Spleen (tissue), 11 donors: ENCODE data around the gene LYL1. TPM values are rescaled to one million over a fixed set of nuclear protein-coding genes. Genes with fewer than 3 reads are reported as not detected.
A peak's percentile ranks its signal among the peaks of the same experiment; 100 is the strongest.

Source experiments
- DNase-seq: peaks from one replicate; pipeline ENCODE4 v3.0.0-alpha.2; 2020
- H3K27ac ChIP-seq, 8 donors: fragments of 200-600 bp; sonication (generic) in 7 of 8; 1 replicate in 4 of 8; 2 replicates in 4 of 8; pipeline versions ENCODE4 v1.5.0 to v1.8.0; 2016 to 2021; ENCODE audit warnings: inconsistent platforms in 4 of 8, mild to moderate bottlenecking in 4 of 8, moderate library complexity in 1 of 8
- H3K27me3 ChIP-seq, 7 donors: fragments of 200-600 bp; sonication (generic) in 6 of 7; replicated peaks in 1 of 7; 1 replicate in 4 of 7; 2 replicates in 3 of 7; pipeline versions ENCODE4 v1.5.0 to v1.8.0; 2016 to 2021; ENCODE audit warnings: inconsistent platforms in 3 of 7, mild to moderate bottlenecking in 1 of 7
- H3K36me3 ChIP-seq, 6 donors: fragments of 200-600 bp; sonication (generic) in 5 of 6; 1 replicate in 4 of 6; 2 replicates in 2 of 6; pipeline versions ENCODE4 v1.5.0 to v1.8.0; 2016 to 2021; ENCODE audit warnings: inconsistent platforms in 2 of 6
- H3K4me1 ChIP-seq, 6 donors: fragments of 200-600 bp; sonication (generic) in 5 of 6; 1 replicate in 3 of 6; 2 replicates in 3 of 6; pipeline versions ENCODE4 v1.5.0 to v1.8.0; 2016 to 2021; ENCODE audit warnings: inconsistent platforms in 3 of 6
- H3K4me3 ChIP-seq, 8 donors: fragments of 200-600 bp; sonication (generic) in 7 of 8; 1 replicate in 4 of 8; 2 replicates in 4 of 8; pipeline versions ENCODE4 v1.5.0 to v1.8.0; 2016 to 2021; ENCODE audit warnings: inconsistent platforms in 4 of 8, mild to moderate bottlenecking in 4 of 8, moderate library complexity in 2 of 8
- H3K9me3 ChIP-seq, 8 donors: fragments of 200-600 bp; sonication (generic) in 7 of 8; 1 replicate in 4 of 8; 2 replicates in 4 of 8; pipeline versions ENCODE4 v1.5.0 to v1.8.0; 2016 to 2021; ENCODE audit warnings: inconsistent platforms in 4 of 8
- CTCF ChIP-seq, 11 experiments: fragments of 200-600 bp in 7 of 11; fragments of 450-650 bp in 4 of 11; sonication (generic) in 4 of 11; IDR thresholded peaks in 8 of 11; conservative IDR thresholded peaks in 3 of 11; 1 replicate in 7 of 11; 2 replicates in 4 of 11; pipeline versions ENCODE4 v1.4.0 to v1.8.0; 2016 to 2021; ENCODE audit warnings: antibody characterized with exemption in 11 of 11, inconsistent platforms in 4 of 11, mild to moderate bottlenecking in 1 of 11
- POLR2A ChIP-seq, 3 donors: fragments of 450-650 bp; IDR thresholded peaks; one replicate each; pipeline ENCODE4 v1.5.1; 2017; ENCODE audit warnings: antibody characterized with exemption in 3 of 3, mild to moderate bottlenecking in 1 of 3
- POLR2AphosphoS5 ChIP-seq, 3 donors: sonication (generic); formaldehyde crosslinking; IDR thresholded peaks; one replicate each; pipeline ENCODE4 v1.5.1; 2017; ENCODE audit warnings: antibody characterized with exemption in 3 of 3
- WGBS, 5 donors: extraction: QIAGEN DNeasy Blood & Tissue Kit in 3 of 5; methylation state at CpG; one replicate each; pipeline versions ENCODE4 v1.1.5 to v1.1.7; 2013 to 2018; 5-methylcytosine and 5-hydroxymethylcytosine counted together
- intact Hi-C: fragments of 100-400 bp; cut with DNase I; formaldehyde crosslinking; loops from one replicate; pipeline ENCODE4 v1.15.0; 2023; ENCODE audit warnings: low total_unique reads
- polyA plus RNA-seq, 3 donors: library from polyadenylated mRNA; stranded (reverse); fragments of 200-250 nt; gene quantifications; one replicate each; pipeline ENCODE4 v1.2.1, GENCODE V29; 2013
- total RNA-seq, 7 donors: library from RNA; depleted of rRNA in 3 of 7; stranded (reverse); fragments of >200 nt in 3 of 7; fragmentation: NEBNext Ultra II Directional in 4 of 7; extraction: Animal tissue kit (Norgen Biotek cat#: 25700) in 4 of 7; gene quantifications; one replicate each; pipeline versions ENCODE4 v1.1.0 to v1.2.1, GENCODE V29; 2016 to 2021
- donor health status: healthy with polysubstance abuse.
- donor health status: DM: no; HTN: no; CAD: no; lungs with moderate emphysema.
- donor health status: DM: no; HTN: no; CAD: no.
- donor health status: Bipolar disorder and iron deficiency.
- donor health status: healthy.
- donor health status: DM: no; HTN: no; CAD: no.
- donor health status: DM: yes; HTN: yes; CAD: no.

Gene LYL1
- total and polyA plus RNA-seq, 10 donors: 35.5 to 86.9 (median 59.4) TPM

- Histone ChIP-seq H3K4me3 (no peak overlapping the region), H3K27ac (no peak overlapping the region)
These were observed 19.1 kb upstream of the LYL1 start for GRCh38 chr19:13121551-13122274.

GRCh38 chr19:13120817-13121216, 18.2 kb upstream of the LYL1 start:
- Histone ChIP-seq H3K27me3 (no peaks in the 10 kb centered on the region), H3K36me3 (peaks cover 0 to 28% (median 2%) of the 10 kb centered on the region in 6 donors), H3K9me3 (no peaks in the 10 kb centered on the region), H3K4me3 (no peak overlapping the region), H3K4me1 (peaks cover 14 to 68% (median 51%) of the 10 kb centered on the region in 6 donors), H3K27ac (peak overlapping the region in 1 of 8 donors; percentile 4)
- WGBS, 5 donors: 66 to 89% (median 84%) methylated on average over 9 to 10 of the region's 10 CpGs
- TF ChIP-seq POLR2AphosphoS5 (IDR thresholded peaks at IDR 0.05) (no peak), POLR2A (IDR thresholded peaks at IDR 0.05) (no peak), CTCF (IDR thresholded peaks at IDR 0.05 in 8 of 11, conservative IDR thresholded peaks at IDR 0.05 in 3 of 11) (no peak)
- no peak for DNase-seq
- intact Hi-C loops: no loop called here

More at GRCh38 chr19:13121551-13122274, 19.1 kb upstream of the LYL1 start:
- H3K36me3 ChIP-seq: peaks cover 0 to 37% (median 2%) of the 10 kb centered on the region in 6 donors
- TF ChIP-seq CTCF (IDR thresholded peaks at IDR 0.05 in 8 of 11, conservative IDR thresholded peaks at IDR 0.05 in 3 of 11): no peak
- no peak for TF ChIP-seq POLR2AphosphoS5 (IDR thresholded peaks at IDR 0.05)
- no peak for TF ChIP-seq POLR2A (IDR thresholded peaks at IDR 0.05)
- H3K27me3 ChIP-seq: no peaks in the 10 kb centered on the region
- H3K4me1 ChIP-seq: peaks cover 11 to 61% (median 45%) of the 10 kb centered on the region in 6 donors
- intact Hi-C loops: no loop called here
- DNase-seq: no peak
- no peaks in the 10 kb centered on the region for H3K9me3 ChIP-seq
- 76 to 90% (median 77%) methylated on average over 17 to 18 of the region's 18 CpGs for WGBS, 5 donors

GRCh38 chr19:13120031-13120430, 17.4 kb upstream of the LYL1 start:
- H3K36me3 ChIP-seq: peaks cover 0 to 29% (median 2%) of the 10 kb centered on the region in 6 donors
- H3K27ac ChIP-seq: peak overlapping the region in 1 of 8 donors; percentile 86
- DNase-seq: no peak
- 74 to 86% (median 80%) methylated on average over 9 of the region's 9 CpGs for WGBS, 5 donors
- H3K27me3 ChIP-seq: no peaks in the 10 kb centered on the region
- H3K4me3 ChIP-seq: peak overlapping the region in 2 of 8 donors; percentile 81 to 100
- intact Hi-C loops: no loop called here
- no peaks in the 10 kb centered on the region for H3K9me3 ChIP-seq
- TF ChIP-seq POLR2AphosphoS5 (IDR thresholded peaks at IDR 0.05) (no peak), POLR2A (IDR thresholded peaks at IDR 0.05) (no peak), CTCF (IDR thresholded peaks at IDR 0.05 in 8 of 11, conservative IDR thresholded peaks at IDR 0.05 in 3 of 11) (no peak)
- H3K4me1 ChIP-seq: peaks cover 22 to 76% (median 58%) of the 10 kb centered on the region in 6 donors

GRCh38 chr19:13119627-13120026, 17.0 kb upstream of the LYL1 start:
- Histone ChIP-seq H3K9me3 (no peaks in the 10 kb centered on the region), H3K36me3 (peaks cover 0 to 29% (median 2%) of the 10 kb centered on the region in 6 donors), H3K27ac (peak overlapping the region in 2 of 8 donors; percentile 86 to 88), H3K4me3 (peak overlapping the region in 4 of 8 donors; percentile 6 to 100 (median 90)), H3K27me3 (no peaks in the 10 kb centered on the region), H3K4me1 (peaks cover 22 to 80% (median 60%) of the 10 kb centered on the region in 6 donors)
- WGBS, 5 donors: 74 to 90% (median 79%) methylated on average over 7 to 8 of the region's 8 CpGs
- TF ChIP-seq POLR2AphosphoS5 (IDR thresholded peaks at IDR 0.05): no peak
- TF ChIP-seq POLR2A (IDR thresholded peaks at IDR 0.05): no peak
- no peak for TF ChIP-seq CTCF (IDR thresholded peaks at IDR 0.05 in 8 of 11, conservative IDR thresholded peaks at IDR 0.05 in 3 of 11)
- no peak for DNase-seq
- intact Hi-C loops: no loop called here
